Heart left ventricle (tissue), 13 donors: ENCODE data around the gene PAXX.

ENCODE experiments used
- POLR2A ChIP-seq, 2 donors: fragments of 450-650 bp; IDR thresholded peaks; one replicate each; pipeline ENCODE4 v1.6.1; 2017; ENCODE audit warnings: antibody characterized with exemption in 2 of 2, mild to moderate bottlenecking in 2 of 2, moderate library complexity in 2 of 2
- TF ChIP-seq, protein P1 (sequence below), 12 donors: fragments of 200-600 bp; sonication (generic) in 4 of 12; IDR thresholded peaks; one replicate each; pipeline versions ENCODE4 v1.5.0 to v1.8.0; 2018 to 2022; ENCODE audit warnings: antibody characterized with exemption in 12 of 12, mild to moderate bottlenecking in 5 of 12
- donor health status: ischemic (EF 13 %, LVEDD 7.1; RV severe dilation, severe dysfunction).
- donor health status: DM: no; HTN: yes; CAD: no.
- donor health status: DM: no; HTN: no; CAD: no.
- donor health status: ischemic (EF 25% LVEDD 6.9; RV normal size, moderate dysfunction).
- donor health status: ischemic (EF 25% LVEDD 5.7; RV mildly dilated, moderate dysfunction).
- donor health status: ischemic (EF 35%, LVEDD 5.7; RV mildly dilated, moderate dysfunction).
- donor health status: nonischemic (EF 11% LVEDD 7.7; RV severe dilation, severe dysfunction).
- donor health status: DM: yes; HTN: yes; CAD: no.
- donor health status: PGD.
- donor health status: ischemic (EF 29% LVEDD 5.4; RV normal size, mild dysfunction).
- donor health status: nonischemic (EF 23%, LVEDD 6.1; RV moderate dilation, normal function).

DNA sequence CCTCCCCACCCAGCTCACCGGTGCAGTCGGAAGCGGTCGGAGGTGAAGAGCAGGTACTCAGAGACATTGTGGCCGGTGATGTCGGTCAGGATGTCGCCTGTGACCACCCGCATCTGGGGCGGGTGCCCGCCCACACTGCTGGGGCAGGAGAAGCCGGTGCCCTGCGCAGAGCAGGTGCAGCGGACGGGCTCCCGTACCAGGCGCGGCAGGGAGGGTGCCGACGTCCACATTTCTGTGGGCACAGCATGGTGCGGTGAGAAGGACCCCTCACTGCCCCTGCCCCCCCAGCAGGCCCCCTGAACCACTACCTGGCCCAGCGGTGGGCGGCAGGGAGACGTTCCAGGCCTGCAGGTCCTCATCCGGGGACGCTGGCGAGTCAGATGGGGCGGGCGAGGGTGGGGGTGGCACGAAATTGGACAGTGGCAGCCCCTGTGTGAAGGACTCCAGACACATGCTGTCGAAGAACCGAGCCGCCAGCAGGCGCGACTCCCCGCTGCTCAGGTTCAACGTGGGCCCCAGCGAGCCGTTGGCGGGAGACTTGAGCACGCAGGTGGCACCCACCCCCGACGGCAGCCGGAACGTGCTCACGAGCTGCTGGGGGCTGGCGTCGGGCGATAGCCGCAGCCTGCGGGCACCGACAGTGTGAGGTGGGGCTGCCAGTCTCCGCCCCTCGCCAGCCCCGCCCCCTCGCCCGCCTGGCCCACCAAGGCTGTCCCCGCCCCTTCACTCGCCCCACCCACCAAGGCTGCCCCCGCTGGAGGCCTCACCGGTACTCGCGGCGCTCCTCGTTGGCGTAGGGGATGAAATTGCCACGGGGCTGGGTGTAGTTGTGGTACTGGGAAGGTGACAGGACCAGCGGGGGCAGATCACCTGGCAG is 20.7 kb downstream of the PAXX start:
- TF ChIP-seq, protein P1, sequence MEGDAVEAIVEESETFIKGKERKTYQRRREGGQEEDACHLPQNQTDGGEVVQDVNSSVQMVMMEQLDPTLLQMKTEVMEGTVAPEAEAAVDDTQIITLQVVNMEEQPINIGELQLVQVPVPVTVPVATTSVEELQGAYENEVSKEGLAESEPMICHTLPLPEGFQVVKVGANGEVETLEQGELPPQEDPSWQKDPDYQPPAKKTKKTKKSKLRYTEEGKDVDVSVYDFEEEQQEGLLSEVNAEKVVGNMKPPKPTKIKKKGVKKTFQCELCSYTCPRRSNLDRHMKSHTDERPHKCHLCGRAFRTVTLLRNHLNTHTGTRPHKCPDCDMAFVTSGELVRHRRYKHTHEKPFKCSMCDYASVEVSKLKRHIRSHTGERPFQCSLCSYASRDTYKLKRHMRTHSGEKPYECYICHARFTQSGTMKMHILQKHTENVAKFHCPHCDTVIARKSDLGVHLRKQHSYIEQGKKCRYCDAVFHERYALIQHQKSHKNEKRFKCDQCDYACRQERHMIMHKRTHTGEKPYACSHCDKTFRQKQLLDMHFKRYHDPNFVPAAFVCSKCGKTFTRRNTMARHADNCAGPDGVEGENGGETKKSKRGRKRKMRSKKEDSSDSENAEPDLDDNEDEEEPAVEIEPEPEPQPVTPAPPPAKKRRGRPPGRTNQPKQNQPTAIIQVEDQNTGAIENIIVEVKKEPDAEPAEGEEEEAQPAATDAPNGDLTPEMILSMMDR (IDR thresholded peaks at IDR 0.05): no peak
- TF ChIP-seq POLR2A (IDR thresholded peaks at IDR 0.05): no peak
